Fibroblast of lung (primary cell): ENCODE measurements around the gene CD46. TPM values are rescaled to one million over a fixed set of nuclear protein-coding genes. Genes with fewer than 3 reads are reported as not detected.

Experiments used
- DNase-seq, 2 donors: peaks; one replicate each; pipeline versions ENCODE4 v3.0.0 to v3.0.0-alpha.2; 2010; ENCODE audit warnings: low read depth in 2 of 2
- H2AFZ ChIP-seq: 2 replicates; pipeline ENCODE4 v1.5.1; 2012; ENCODE audit warnings: low read length, control low read depth, inconsistent platforms
- H3K27ac ChIP-seq: 2 replicates; pipeline ENCODE4 v1.5.1; 2011; ENCODE audit warnings: low read length, control low read depth; ENCODE audit not compliant: insufficient read depth
- H3K27me3 ChIP-seq: 2 replicates; pipeline ENCODE4 v1.5.1; 2011; ENCODE audit warnings: mild to moderate bottlenecking, low read length; ENCODE audit not compliant: control insufficient read depth, insufficient read depth
- H3K36me3 ChIP-seq: 2 replicates; pipeline ENCODE4 v1.5.1; 2011; ENCODE audit warnings: low read length; ENCODE audit not compliant: control insufficient read depth, insufficient read depth
- H3K4me1 ChIP-seq: 2 replicates; pipeline ENCODE4 v1.5.1; 2011; ENCODE audit warnings: low read length; ENCODE audit not compliant: control insufficient read depth, insufficient read depth; ENCODE audit errors: extremely low read depth
- H3K4me2 ChIP-seq: 2 replicates; pipeline ENCODE4 v1.5.1; 2011; ENCODE audit warnings: low read length, control low read depth; ENCODE audit not compliant: insufficient read depth; ENCODE audit errors: extremely low read depth
- H3K4me3 ChIP-seq, 4 experiments: fragments of 200-600 bp in 1 of 4; sonication (generic) in 1 of 4; replicated peaks in 1 of 4; 2 replicates each; pipeline ENCODE4 v1.5.1; 2011 to 2016; ENCODE audit warnings: low read length in 4 of 4, low read depth in 3 of 4, mild to moderate bottlenecking in 3 of 4, control low read depth in 2 of 4, inconsistent platforms in 1 of 4, mixed read lengths in 1 of 4; ENCODE audit not compliant: insufficient read depth in 1 of 4; ENCODE audit errors: control extremely low read depth in 1 of 4
- H3K79me2 ChIP-seq: 2 replicates; pipeline ENCODE4 v1.5.1; 2012; ENCODE audit warnings: mild to moderate bottlenecking, low read length, inconsistent platforms; ENCODE audit not compliant: control insufficient read depth, insufficient read depth
- H3K9ac ChIP-seq: 2 replicates; pipeline ENCODE4 v1.5.1; 2011; ENCODE audit warnings: mild to moderate bottlenecking, low read length, control low read depth; ENCODE audit not compliant: insufficient read depth
- H3K9me3 ChIP-seq: 2 replicates; pipeline ENCODE4 v1.5.1; 2012; ENCODE audit warnings: low read depth, low read length; ENCODE audit not compliant: control insufficient read depth, insufficient read depth
- H4K20me1 ChIP-seq: 2 replicates; pipeline ENCODE4 v1.5.1; 2011; ENCODE audit warnings: low read length; ENCODE audit not compliant: control insufficient read depth, insufficient read depth; ENCODE audit errors: extremely low read depth
- CTCF ChIP-seq, 2 donors: IDR thresholded peaks in 1 of 2; conservative IDR thresholded peaks in 1 of 2; 1 replicate in 1 of 2; 2 replicates in 1 of 2; pipeline ENCODE4 v1.5.1; 2011 to 2012; ENCODE audit warnings: low read length in 2 of 2, control low read depth in 1 of 2, inconsistent platforms in 1 of 2, low read depth in 1 of 2, mild to moderate bottlenecking in 1 of 2
- EZH2 ChIP-seq: IDR thresholded peaks from 2 replicates; pipeline ENCODE4 v1.5.1; 2012; ENCODE audit warnings: low read length, control low read depth, mild to moderate bottlenecking; ENCODE audit errors: missing control alignments
- polyA plus RNA-seq, 2 donors: library from polyadenylated mRNA; depleted of rRNA in 1 of 2; stranded (reverse) in 1 of 2; unstranded in 1 of 2; fragments of >200 nt; gene quantifications; 2 replicates each; pipeline ENCODE4 v1.2.1, GENCODE V29; 2011 to 2012; ENCODE audit warnings: missing spikeins in 1 of 2
- total RNA-seq: library from RNA; depleted of rRNA; stranded (reverse); fragments of >200 nt; gene quantifications from 2 replicates; pipeline ENCODE4 v1.2.1, GENCODE V29; 2014

The CD46 gene
- total and polyA plus RNA-seq, 2 donors (not counting 1 experiment from before 2014, with no cell fraction given) = 198 to 294 TPM

GRCh38 chr1:207806531-207807325 lies 54.9 kb downstream of the CD46 start:
- no peak overlapping the region for H3K4me3 ChIP-seq
- no peaks in the 10 kb centered on the region for H3K79me2 ChIP-seq
- no peaks in the 10 kb centered on the region for H3K27me3 ChIP-seq
- no peaks in the 10 kb centered on the region for H4K20me1 ChIP-seq
- peak overlapping the region; percentile 95 for H3K27ac ChIP-seq
- no peak overlapping the region for H2AFZ ChIP-seq
- peaks cover 21% of the 10 kb centered on the region for H3K36me3 ChIP-seq
- TF ChIP-seq EZH2 (no peak), CTCF (conservative IDR thresholded peaks at IDR 0.05 in 1 of 2, IDR thresholded peaks at IDR 0.05 in 1 of 2; ENCODE audit: low read depth in 1 of 2, low read length in 2 of 2) (no peak)
- peak overlapping the region; percentile 71 for H3K4me2 ChIP-seq
- no peaks in the 10 kb centered on the region for H3K9me3 ChIP-seq
- no peak overlapping the region for H3K9ac ChIP-seq
- peaks cover 32% of the 10 kb centered on the region for H3K4me1 ChIP-seq
- DNase-seq = peak; percentile 25 to 58

- Histone ChIP-seq H3K4me1 (peaks cover 35% of the 10 kb centered on the region), H3K27me3 (no peaks in the 10 kb centered on the region)
Measured at GRCh38 chr1:207807326-207807689, 55.5 kb downstream of the CD46 start.

More at GRCh38 chr1:207807326-207807689, 55.5 kb downstream of the CD46 start:
- H3K79me2 ChIP-seq = peaks cover 2% of the 10 kb centered on the region
- H2AFZ ChIP-seq = no peak overlapping the region
- no peaks in the 10 kb centered on the region for H4K20me1 ChIP-seq
- no peak for TF ChIP-seq CTCF (conservative IDR thresholded peaks at IDR 0.05 in 1 of 2, IDR thresholded peaks at IDR 0.05 in 1 of 2; ENCODE audit: low read depth in 1 of 2, low read length in 2 of 2)
- TF ChIP-seq EZH2 = no peak
- H3K4me3 ChIP-seq = no peak overlapping the region
- peak overlapping the region; percentile 95 for H3K27ac ChIP-seq
- H3K9ac ChIP-seq = no peak overlapping the region
- DNase-seq = no peak
- H3K36me3 ChIP-seq = peaks cover 21% of the 10 kb centered on the region
- H3K9me3 ChIP-seq = no peaks in the 10 kb centered on the region
- H3K4me2 ChIP-seq = no peak overlapping the region
